ENCODE data around the gene MINDY4. TPM values are rescaled to one million over a fixed set of nuclear protein-coding genes. Genes with fewer than 3 reads are reported as not detected.

Gene MINDY4
- total RNA-seq, 1 donor from 2014 or later: 4.7 TPM

DNA sequence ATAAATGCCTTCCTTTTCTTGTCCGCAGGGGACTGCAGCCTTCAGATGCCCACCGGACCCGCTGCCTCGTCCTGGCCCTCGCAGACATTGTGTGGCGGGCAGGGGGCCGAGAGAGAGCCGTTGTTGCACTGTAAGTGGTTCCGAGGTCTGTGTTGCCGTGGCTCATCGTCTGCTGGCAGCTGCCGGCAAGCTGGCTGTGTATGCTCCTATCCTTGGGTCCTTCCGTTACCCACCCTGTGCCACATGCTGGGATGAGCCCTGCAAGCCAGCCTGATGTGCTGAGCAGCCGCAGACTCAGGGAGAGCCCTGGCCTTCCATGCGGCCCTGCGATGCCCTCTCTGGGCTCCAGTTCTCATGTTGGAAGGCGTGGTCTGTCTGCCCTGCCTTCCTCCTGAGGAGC lies 79.2 kb downstream of the MINDY4 start:
- H3K4me3 Mint-ChIP-seq (ENCODE audit: unreplicated experiment): no peak overlapping the region
- H3K4me1 Mint-ChIP-seq (ENCODE audit: unreplicated experiment): peaks cover 65% of the 10 kb centered on the region
- no peak overlapping the region for H3K27ac Mint-ChIP-seq (ENCODE audit: unreplicated experiment)
- H3K36me3 Mint-ChIP-seq (ENCODE audit: low read depth, unreplicated experiment): peaks cover 3% of the 10 kb centered on the region
- H3K27me3 Mint-ChIP-seq (ENCODE audit: unreplicated experiment): peaks cover 5% of the 10 kb centered on the region
- no peaks in the 10 kb centered on the region for H3K9me3 Mint-ChIP-seq (ENCODE audit: unreplicated experiment)
- no peak for TF ChIP-seq CTCF (IDR thresholded peaks at IDR 0.05; ENCODE audit: unreplicated experiment)
- no peak for DNase-seq (ENCODE audit: low spot score)

- Mint-ChIP-seq H3K4me3 (ENCODE audit: unreplicated experiment) (no peak overlapping the region), H3K4me1 (ENCODE audit: unreplicated experiment) (peaks cover 64% of the 10 kb centered on the region), H3K9me3 (ENCODE audit: unreplicated experiment) (no peaks in the 10 kb centered on the region), H3K27ac (ENCODE audit: unreplicated experiment) (peak overlapping the region; percentile 95), H3K36me3 (ENCODE audit: low read depth, unreplicated experiment) (peaks cover 3% of the 10 kb centered on the region), H3K27me3 (ENCODE audit: unreplicated experiment) (peaks cover 9% of the 10 kb centered on the region)
- no peak for DNase-seq (ENCODE audit: low spot score)
- TF ChIP-seq CTCF (IDR thresholded peaks at IDR 0.05; ENCODE audit: unreplicated experiment): no peak
These were observed 80.6 kb downstream of the MINDY4 start for GRCh38 chr7:30851651-30852307.

DNA sequence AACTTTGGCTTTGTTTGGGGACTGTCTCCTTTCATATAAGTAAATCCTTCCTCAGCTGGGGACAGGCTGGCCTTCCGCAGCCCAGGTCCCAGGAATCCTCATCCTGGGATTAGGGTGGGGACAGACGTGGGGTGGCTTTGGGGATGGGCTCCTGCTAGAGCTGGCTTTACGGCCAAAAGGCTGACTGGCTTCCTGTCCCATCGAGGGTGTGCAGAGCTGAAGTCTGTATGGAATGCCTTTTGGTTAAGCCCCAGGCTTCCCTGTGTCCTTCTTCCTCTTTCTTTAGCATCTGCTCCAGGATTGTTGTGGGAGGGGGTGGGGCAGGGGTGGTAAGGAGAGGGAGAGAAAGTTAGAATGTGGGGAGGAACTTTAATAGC lies 81.1 kb downstream of the MINDY4 start:
- Mint-ChIP-seq H3K27me3 (ENCODE audit: unreplicated experiment) (peaks cover 9% of the 10 kb centered on the region), H3K27ac (ENCODE audit: unreplicated experiment) (peak overlapping the region; percentile 95)

GRCh38 chr7:30852744-30853288 lies 81.6 kb downstream of the MINDY4 start:
- no peak for TF ChIP-seq CTCF (IDR thresholded peaks at IDR 0.05; ENCODE audit: unreplicated experiment)
- peak; percentile 31 for DNase-seq (ENCODE audit: low spot score)
- peak overlapping the region; percentile 95 for H3K27ac Mint-ChIP-seq (ENCODE audit: unreplicated experiment)
- no peaks in the 10 kb centered on the region for H3K9me3 Mint-ChIP-seq (ENCODE audit: unreplicated experiment)
- H3K27me3 Mint-ChIP-seq (ENCODE audit: unreplicated experiment): peaks cover 9% of the 10 kb centered on the region
- H3K4me3 Mint-ChIP-seq (ENCODE audit: unreplicated experiment): peak overlapping the region; percentile 42
- H3K36me3 Mint-ChIP-seq (ENCODE audit: low read depth, unreplicated experiment): peaks cover 3% of the 10 kb centered on the region
- H3K4me1 Mint-ChIP-seq (ENCODE audit: unreplicated experiment): peaks cover 60% of the 10 kb centered on the region

More for the DNA sequence above, 81.1 kb downstream of the MINDY4 start:
- Mint-ChIP-seq H3K36me3 (ENCODE audit: low read depth, unreplicated experiment) (peaks cover 3% of the 10 kb centered on the region), H3K4me3 (ENCODE audit: unreplicated experiment) (no peak overlapping the region), H3K4me1 (ENCODE audit: unreplicated experiment) (peaks cover 62% of the 10 kb centered on the region), H3K9me3 (ENCODE audit: unreplicated experiment) (no peaks in the 10 kb centered on the region)
- no peak for DNase-seq (ENCODE audit: low spot score)
- TF ChIP-seq CTCF (IDR thresholded peaks at IDR 0.05; ENCODE audit: unreplicated experiment): no peak

DNA sequence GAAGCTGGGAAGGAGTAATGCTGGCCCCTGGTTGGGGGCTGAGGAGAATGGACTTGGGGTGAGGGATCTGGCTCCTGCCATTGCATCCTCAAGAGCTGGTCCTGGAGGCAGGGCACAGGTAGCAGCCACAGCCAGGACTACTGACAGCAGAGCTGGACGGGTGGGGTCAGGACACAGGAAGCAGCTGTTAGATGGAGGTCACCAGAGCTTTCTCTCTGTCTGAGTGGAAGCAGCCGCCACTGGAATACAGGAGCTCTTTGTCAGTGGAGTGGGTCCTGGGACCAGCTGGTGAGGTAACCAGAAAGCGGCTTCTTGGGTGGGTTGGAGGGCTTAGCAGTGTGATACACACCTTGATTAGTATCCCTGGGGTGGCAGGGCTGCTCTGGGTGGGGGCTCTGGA lies 82.4 kb downstream of the MINDY4 start:
- Mint-ChIP-seq H3K27me3 (ENCODE audit: unreplicated experiment) (peaks cover 9% of the 10 kb centered on the region), H3K4me3 (ENCODE audit: unreplicated experiment) (peak overlapping the region; percentile 65), H3K36me3 (ENCODE audit: low read depth, unreplicated experiment) (peaks cover 3% of the 10 kb centered on the region), H3K9me3 (ENCODE audit: unreplicated experiment) (no peaks in the 10 kb centered on the region), H3K27ac (ENCODE audit: unreplicated experiment) (peak overlapping the region; percentile 95), H3K4me1 (ENCODE audit: unreplicated experiment) (peaks cover 60% of the 10 kb centered on the region)
- no peak for DNase-seq (ENCODE audit: low spot score)
- TF ChIP-seq CTCF (IDR thresholded peaks at IDR 0.05; ENCODE audit: unreplicated experiment): no peak

All from endothelial cell (in vitro differentiated cells).